ENCODE results near the gene COLEC12.

COLEC12 gene

DNA sequence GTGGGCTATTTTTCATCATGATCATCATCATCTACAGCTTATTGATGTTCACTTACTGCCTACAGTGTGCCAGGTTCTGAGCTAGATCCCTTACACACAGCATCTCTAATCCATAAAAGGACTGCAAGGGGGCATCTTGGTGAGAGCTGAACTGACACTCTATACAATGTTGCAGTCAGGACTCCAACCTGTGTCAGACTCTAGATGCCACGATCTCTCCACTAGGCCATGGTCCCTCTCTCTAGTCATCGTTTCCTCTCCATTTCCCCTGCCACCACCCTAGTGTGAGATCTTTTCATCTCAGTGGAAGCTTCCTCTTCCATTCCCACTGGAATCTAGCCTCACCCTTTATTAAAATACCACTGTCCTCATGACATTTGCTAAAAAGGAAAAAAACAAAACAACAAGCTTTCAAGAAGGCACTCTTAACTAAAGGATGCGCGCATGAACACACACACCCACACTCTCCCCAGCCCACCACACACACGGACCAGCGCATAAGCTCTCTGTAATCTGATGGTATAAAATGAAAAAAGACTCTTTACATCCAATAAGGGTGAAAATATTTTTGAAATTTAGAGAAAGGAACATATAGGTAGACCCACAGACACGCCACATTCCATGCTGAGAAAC, 139.3 kb downstream of the COLEC12 start:
- Mint-ChIP-seq H3K4me3 (peak overlapping the region in 1 of 2 donors; percentile 18), H3K27ac (peak overlapping the region; percentile 20), H3K36me3 (no peaks in the 10 kb centered on the region)

DNA sequence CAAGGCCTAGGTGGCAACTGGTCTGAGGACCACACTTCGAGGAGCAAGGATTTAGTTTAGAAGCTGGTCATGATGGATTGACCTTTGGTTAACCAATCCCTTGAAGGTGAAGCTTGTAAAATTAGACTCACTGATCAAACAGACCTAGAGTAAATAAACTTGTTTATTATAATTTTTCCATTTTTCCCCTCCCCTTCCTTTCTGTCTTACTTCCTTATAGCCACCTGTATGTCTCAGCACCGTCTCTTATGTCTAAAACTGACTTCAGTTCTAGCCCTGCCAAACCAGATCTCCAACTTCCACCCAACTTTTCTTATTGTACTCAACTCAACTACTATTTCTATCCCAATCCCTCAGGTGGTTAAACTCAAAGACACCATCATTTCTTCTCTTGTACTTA, 139.8 kb downstream of the COLEC12 start:
- H3K4me3 Mint-ChIP-seq = no peak overlapping the region
- no peaks in the 10 kb centered on the region for H3K36me3 Mint-ChIP-seq
- DNase-seq (no peak), ATAC-seq (replicated peaks) (peak; percentile 9 to 12)
- no peaks in the 10 kb centered on the region for H3K9me3 Mint-ChIP-seq
- H3K4me1 Mint-ChIP-seq = peaks cover 15 to 20% of the 10 kb centered on the region in 2 donors
- no peaks in the 10 kb centered on the region for H3K27me3 Mint-ChIP-seq
- no peak overlapping the region for H3K27ac Mint-ChIP-seq

More for the DNA sequence above, 139.3 kb downstream of the COLEC12 start:
- H3K27me3 Mint-ChIP-seq = no peaks in the 10 kb centered on the region
- peak; percentile 77 to 85 for ATAC-seq (replicated peaks)
- H3K4me1 Mint-ChIP-seq = peaks cover 15 to 20% of the 10 kb centered on the region in 2 donors
- DNase-seq = no peak
- no peaks in the 10 kb centered on the region for H3K9me3 Mint-ChIP-seq

DNA sequence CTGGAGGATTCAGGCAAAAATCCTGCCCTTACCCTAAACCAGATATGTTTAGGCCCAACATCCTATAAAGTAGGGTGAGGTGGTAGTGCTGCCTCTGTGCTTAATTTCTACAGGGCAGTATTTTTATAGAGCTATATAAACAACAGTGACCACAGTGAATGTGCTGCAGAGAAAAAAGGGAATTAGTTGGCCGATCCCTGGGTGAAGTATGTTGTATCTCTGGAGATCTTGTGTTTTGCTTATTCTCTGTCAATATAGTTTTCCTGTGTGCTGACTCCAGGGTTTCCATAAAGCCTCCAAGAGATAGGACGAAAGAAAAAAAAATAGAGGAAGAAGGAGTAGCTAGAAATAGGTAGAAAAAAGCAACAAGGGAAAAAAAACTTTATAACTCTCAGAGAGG, 143.7 kb downstream of the COLEC12 start:
- Mint-ChIP-seq H3K36me3 (no peaks in the 10 kb centered on the region), H3K4me3 (no peak overlapping the region), H3K9me3 (no peaks in the 10 kb centered on the region), H3K27ac (no peak overlapping the region), H3K27me3 (peaks cover 0 to 10% of the 10 kb centered on the region in 2 donors), H3K4me1 (peaks cover 12 to 14% of the 10 kb centered on the region in 2 donors)
- DNase-seq (no peak), ATAC-seq (replicated peaks) (no peak)

DNA sequence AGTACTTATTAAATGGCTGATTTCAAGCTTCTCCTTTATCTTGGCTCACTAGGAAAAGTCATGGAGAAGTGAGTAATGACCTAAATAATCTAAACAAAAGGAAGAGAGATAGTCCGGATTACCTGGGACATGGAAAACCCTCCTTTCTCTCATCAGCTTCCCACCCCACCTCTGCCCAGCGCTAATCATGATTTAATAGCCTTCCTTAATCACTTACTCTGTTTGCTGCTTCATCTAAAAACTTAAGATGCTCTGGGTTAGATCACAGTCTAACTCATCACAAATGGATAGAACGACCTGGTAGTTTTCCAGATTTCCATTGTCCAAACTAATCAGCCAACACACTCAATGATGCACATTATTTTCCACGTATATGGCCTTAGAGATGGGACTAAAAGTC, 144.8 kb downstream of the COLEC12 start:
- no peak for ATAC-seq (replicated peaks)
- Mint-ChIP-seq H3K27me3 (peaks cover 0 to 15% of the 10 kb centered on the region in 2 donors), H3K27ac (no peak overlapping the region), H3K4me3 (no peak overlapping the region), H3K9me3 (no peaks in the 10 kb centered on the region), H3K4me1 (peaks cover 1 to 4% of the 10 kb centered on the region in 2 donors), H3K36me3 (no peaks in the 10 kb centered on the region)
- DNase-seq = no peak

DNA sequence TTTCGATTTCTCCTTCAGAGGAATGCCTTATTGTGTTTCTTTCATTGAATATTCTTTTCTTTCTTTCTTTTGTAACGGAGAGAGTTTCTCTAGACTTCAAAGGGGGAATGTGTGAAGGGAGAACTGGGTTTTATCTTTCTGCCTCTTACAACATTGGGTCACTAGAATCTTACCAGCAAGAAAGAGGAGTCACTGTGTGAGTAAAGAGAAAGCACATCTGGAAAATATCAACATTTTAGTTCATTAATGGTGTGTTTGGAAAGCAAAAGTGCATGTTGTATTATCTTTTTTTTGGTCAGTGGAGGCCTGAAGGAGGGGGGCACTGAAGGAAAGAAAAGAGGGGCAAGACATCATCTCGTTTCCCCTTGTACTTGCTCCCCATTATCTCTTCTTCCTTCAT, 146.0 kb downstream of the COLEC12 start:
- Mint-ChIP-seq H3K27ac (no peak overlapping the region), H3K4me1 (no peaks in the 10 kb centered on the region), H3K27me3 (peaks cover 0 to 17% of the 10 kb centered on the region in 2 donors), H3K4me3 (no peak overlapping the region), H3K36me3 (no peaks in the 10 kb centered on the region), H3K9me3 (no peaks in the 10 kb centered on the region)
- DNase-seq (no peak), ATAC-seq (replicated peaks) (no peak)

DNA sequence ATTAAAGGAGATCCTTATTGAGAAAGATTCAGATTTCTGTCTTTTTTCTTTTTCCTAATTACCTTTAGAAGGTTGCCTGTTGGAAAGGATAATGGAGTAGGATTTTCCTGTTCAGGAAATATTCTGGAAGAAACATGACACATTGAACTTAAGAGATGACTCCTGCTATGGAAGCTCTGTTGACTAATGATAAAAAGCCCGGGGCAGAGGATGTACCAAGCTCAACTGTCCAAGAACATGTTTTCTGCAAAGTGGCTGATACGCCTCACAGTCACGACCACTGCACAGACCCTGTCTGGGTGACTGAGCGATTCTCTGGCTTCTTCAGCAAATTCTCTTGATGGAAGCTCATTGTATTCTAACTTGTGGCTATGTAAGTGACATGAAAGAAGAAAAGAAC, 146.5 kb downstream of the COLEC12 start:
- Mint-ChIP-seq H3K4me3 (no peak overlapping the region), H3K36me3 (no peaks in the 10 kb centered on the region), H3K4me1 (no peaks in the 10 kb centered on the region), H3K9me3 (no peaks in the 10 kb centered on the region), H3K27ac (no peak overlapping the region), H3K27me3 (peaks cover 0 to 20% of the 10 kb centered on the region in 2 donors)
- ATAC-seq (replicated peaks) (no peak), DNase-seq (no peak)

DNA sequence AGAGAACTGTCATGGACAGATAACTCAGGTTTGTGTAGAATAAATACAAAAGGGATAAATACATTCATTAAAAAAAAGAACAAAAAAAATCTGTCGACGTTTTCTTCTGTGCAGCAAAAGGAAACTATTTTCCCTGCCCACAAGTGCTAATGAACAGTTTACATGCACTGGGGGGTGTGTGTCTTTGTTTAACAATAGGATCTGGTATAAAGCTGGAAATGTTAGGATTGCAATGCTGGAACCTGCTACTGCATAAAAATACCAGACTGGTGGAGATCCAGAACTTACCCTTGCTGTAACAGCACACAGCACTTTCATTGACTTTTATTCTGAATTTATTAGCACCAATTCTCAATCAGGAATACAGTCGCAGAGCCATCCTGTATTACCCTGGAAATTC, 148.1 kb downstream of the COLEC12 start:
- no peaks in the 10 kb centered on the region for H3K4me1 Mint-ChIP-seq
- H3K9me3 Mint-ChIP-seq = no peaks in the 10 kb centered on the region
- no peaks in the 10 kb centered on the region for H3K36me3 Mint-ChIP-seq
- no peak overlapping the region for H3K27ac Mint-ChIP-seq
- peaks cover 0 to 20% of the 10 kb centered on the region in 2 donors for H3K27me3 Mint-ChIP-seq
- ATAC-seq (replicated peaks) (no peak), DNase-seq (no peak)
- no peak overlapping the region for H3K4me3 Mint-ChIP-seq

DNA sequence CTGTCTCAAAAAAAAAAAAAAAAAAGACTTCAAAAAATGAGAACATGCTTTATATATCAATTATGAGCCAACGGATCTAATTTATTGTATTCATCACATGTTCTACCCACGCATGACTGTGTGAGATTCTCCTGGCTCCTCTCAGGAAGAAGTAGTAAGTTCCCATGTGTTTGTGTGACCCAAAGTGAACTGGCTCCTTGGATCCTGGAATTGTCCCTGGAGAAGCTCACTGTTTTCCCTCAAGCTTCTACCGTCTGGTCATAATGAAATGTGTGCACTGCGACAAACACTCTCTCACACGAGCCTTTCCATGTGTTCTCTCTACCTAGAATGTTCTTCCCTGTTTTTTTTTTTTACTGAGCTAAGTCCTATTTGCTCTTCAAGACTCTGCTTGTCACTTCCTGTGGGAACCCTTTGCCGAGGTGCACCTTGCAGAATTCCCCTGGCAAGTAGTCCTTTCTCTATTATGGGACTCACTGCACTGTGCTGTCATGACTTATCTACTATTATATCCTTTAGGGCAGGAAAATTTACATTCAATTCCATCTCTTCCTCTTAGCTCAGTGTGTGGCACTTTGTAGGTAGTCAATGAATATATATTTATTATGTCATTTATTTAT, 149.4 kb downstream of the COLEC12 start:
- H3K4me1 Mint-ChIP-seq = no peaks in the 10 kb centered on the region
- no peak for DNase-seq
- peaks cover 0 to 20% of the 10 kb centered on the region in 2 donors for H3K27me3 Mint-ChIP-seq
- H3K27ac Mint-ChIP-seq = no peak overlapping the region
- H3K4me3 Mint-ChIP-seq = no peak overlapping the region
- peaks cover 0 to 2% of the 10 kb centered on the region in 2 donors for H3K9me3 Mint-ChIP-seq
- no peak for ATAC-seq (replicated peaks)
- no peaks in the 10 kb centered on the region for H3K36me3 Mint-ChIP-seq

DNA sequence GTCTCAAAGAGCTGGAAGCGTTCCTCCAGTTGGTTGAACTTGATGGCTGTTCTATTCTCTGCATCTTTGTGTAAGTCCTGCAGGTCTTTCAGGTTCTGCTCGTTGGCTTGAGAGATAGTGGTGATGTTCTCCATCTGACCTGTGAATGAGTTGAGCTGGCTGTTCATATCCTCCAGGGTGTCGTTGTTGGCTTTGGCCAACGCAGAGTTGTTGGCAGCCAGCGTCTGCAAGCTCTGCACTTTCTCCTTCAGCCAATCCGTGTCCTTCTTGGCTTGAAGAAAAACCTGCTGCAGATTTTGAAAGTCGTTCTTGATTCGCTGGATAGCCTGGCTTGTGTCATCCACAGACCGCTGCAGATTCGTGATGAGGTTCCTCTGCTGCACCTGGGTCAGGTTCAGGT, 153.9 kb downstream of the COLEC12 start:
- Mint-ChIP-seq H3K4me3 (no peak overlapping the region), H3K27ac (no peak overlapping the region), H3K9me3 (peaks cover 0 to 2% of the 10 kb centered on the region in 2 donors), H3K36me3 (no peaks in the 10 kb centered on the region), H3K4me1 (no peaks in the 10 kb centered on the region), H3K27me3 (peaks cover 0 to 17% of the 10 kb centered on the region in 2 donors)
- DNase-seq = no peak
- no peak for ATAC-seq (replicated peaks)

DNA sequence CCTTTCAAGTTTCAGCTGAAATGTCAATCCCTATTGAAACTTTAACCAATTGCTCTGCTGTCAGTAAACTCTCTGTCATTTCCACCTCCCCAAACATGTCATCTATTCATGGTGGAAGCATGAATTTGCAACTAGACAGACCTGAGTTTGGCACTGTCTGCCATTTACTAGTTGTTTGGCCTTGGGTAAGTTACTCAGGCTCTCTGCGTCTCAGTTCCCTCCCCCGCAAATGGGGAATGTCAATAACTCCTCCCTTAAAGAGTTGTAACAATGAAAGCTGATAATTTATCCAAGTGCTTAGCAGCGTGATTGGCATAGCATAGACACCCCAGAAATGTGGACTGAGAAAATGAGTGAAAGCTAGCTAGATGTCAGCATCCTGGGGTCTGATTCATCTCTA, 159.4 kb downstream of the COLEC12 start:
- no peak for DNase-seq
- Mint-ChIP-seq H3K9me3 (no peaks in the 10 kb centered on the region), H3K4me1 (no peaks in the 10 kb centered on the region), H3K36me3 (no peaks in the 10 kb centered on the region), H3K27me3 (peaks cover 0 to 7% of the 10 kb centered on the region in 2 donors), H3K27ac (no peak overlapping the region), H3K4me3 (no peak overlapping the region)
- ATAC-seq (replicated peaks) = no peak

DNA sequence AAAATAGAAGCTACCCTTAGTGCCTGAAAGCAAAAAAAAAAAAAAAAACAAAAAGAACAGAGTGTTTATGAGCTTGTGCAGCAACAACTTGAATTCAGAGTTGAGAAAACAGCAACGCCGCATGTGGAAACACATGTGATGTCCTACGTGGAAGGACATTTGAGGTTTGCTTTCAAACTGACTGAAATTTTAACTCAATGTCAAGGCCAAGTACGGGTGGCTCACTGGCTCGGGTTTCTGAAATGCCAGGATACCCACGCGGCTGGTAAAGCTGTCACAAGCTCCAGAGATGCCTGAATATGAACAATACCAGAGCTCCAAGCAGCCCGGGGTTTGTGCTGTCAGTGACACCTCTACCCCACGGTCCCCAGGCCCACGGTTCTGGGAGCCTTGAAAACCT, 160.5 kb downstream of the COLEC12 start:
- ATAC-seq (replicated peaks) (no peak), DNase-seq (no peak)
- H3K4me3 Mint-ChIP-seq = no peak overlapping the region
- H3K27ac Mint-ChIP-seq = no peak overlapping the region
- no peaks in the 10 kb centered on the region for H3K36me3 Mint-ChIP-seq
- H3K9me3 Mint-ChIP-seq = no peaks in the 10 kb centered on the region
- no peaks in the 10 kb centered on the region for H3K4me1 Mint-ChIP-seq
- H3K27me3 Mint-ChIP-seq = peaks cover 0 to 7% of the 10 kb centered on the region in 2 donors

DNA sequence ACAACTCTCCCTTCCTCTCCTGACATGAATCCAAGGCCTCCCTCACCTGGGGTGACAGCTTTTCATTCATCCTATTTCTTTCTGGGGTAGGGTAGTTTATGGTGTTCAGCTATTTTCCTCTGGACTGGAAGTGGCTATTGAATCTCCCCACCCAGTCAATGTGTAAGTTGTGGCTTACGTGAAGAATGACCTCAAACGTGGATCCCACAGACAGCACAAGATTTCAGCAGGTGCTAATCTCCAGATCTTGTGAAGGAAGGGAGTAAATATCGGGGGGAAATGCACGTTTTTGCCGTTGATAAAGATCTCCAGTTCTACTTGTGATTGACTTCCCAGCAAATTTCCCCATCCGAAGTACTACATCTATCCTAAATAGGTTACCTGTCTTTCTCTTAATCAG, 161.3 kb downstream of the COLEC12 start:
- Mint-ChIP-seq H3K27ac (no peak overlapping the region), H3K36me3 (no peaks in the 10 kb centered on the region), H3K9me3 (no peaks in the 10 kb centered on the region), H3K4me3 (no peak overlapping the region), H3K4me1 (no peaks in the 10 kb centered on the region), H3K27me3 (peaks cover 0 to 1% of the 10 kb centered on the region in 2 donors)
- ATAC-seq (replicated peaks) (no peak), DNase-seq (no peak)

DNA sequence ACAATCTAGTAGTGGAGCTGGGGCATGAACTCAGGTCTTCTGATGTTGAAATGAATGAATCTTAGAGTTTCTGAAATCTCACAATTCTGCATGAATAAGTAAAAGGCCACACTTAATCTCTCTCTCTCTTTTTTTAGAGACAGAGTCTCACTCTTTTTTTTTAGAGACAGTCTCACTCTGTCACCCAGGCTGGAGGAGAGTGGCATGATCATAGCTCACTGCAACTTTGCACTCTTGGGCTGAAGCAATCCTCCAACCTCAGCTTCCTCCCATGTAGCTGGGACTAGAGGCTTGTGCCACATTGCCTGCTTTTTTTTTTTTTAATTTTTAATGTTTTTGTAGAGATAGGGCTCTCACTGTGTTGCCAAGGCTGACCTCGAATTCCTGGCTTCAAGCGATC, 163.8 kb downstream of the COLEC12 start:
- ATAC-seq (replicated peaks) (no peak), DNase-seq (no peak)
- Mint-ChIP-seq H3K4me3 (no peak overlapping the region), H3K36me3 (no peaks in the 10 kb centered on the region), H3K4me1 (peaks cover 0 to 4% of the 10 kb centered on the region in 2 donors), H3K9me3 (no peaks in the 10 kb centered on the region), H3K27ac (no peak overlapping the region), H3K27me3 (peaks cover 7 to 8% of the 10 kb centered on the region in 2 donors)

DNA sequence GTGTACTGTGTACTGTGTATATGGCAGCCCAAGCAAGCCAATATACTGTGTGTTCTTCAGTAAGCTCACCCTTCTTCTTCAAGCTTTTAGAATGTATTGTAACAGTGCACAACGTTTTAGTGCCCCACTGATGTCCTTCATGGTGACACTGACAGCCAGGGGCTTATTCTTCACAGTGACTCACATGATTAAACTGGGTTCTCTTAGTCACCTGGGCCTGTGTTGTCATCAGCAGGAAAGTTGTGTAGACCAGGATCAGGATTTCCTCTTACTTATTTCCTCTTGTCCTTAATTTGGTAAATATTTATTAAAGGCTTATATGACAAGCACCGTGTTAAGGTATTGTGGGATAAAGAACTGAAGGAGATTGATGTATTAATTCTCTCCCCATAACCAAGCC, 164.8 kb downstream of the COLEC12 start:
- H3K27ac Mint-ChIP-seq = no peak overlapping the region
- H3K27me3 Mint-ChIP-seq = peaks cover 7 to 16% of the 10 kb centered on the region in 2 donors
- DNase-seq (no peak), ATAC-seq (replicated peaks) (no peak)
- peaks cover 0 to 4% of the 10 kb centered on the region in 2 donors for H3K4me1 Mint-ChIP-seq
- H3K4me3 Mint-ChIP-seq = no peak overlapping the region
- no peaks in the 10 kb centered on the region for H3K36me3 Mint-ChIP-seq
- H3K9me3 Mint-ChIP-seq = no peaks in the 10 kb centered on the region

DNA sequence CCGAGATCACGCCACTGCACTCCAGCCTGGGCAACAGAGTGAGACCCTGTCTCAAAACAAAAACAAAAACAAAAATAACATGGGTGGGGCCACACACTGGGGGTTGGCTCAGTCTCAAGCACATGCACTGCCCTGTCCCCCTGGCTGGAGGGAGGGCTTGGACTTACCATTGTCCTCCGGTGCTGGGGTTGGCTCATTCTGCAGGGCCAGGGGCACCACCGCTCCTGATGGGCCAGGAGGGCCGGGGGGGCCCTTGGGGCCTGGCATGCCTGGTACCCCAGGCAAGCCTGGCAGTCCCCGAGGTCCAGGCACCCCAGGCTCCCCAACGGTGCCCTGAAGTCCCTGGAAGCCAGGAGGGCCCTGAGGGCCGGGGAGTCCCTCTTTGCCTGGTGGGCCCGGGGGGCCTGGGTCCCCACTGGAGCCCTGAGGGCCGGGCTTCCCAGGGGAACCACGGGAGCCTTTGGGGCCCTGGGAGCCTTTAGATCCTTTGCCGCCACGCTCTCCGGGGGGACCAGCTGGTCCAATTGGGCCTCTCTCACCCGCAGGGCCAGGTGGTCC, 165.8 kb downstream of the COLEC12 start:
- H3K4me3 Mint-ChIP-seq = no peak overlapping the region
- H3K36me3 Mint-ChIP-seq = no peaks in the 10 kb centered on the region
- H3K27me3 Mint-ChIP-seq = peaks cover 7 to 16% of the 10 kb centered on the region in 2 donors
- ATAC-seq (replicated peaks) = no peak
- no peaks in the 10 kb centered on the region for H3K9me3 Mint-ChIP-seq
- H3K27ac Mint-ChIP-seq = no peak overlapping the region
- no peak for DNase-seq
- peaks cover 0 to 4% of the 10 kb centered on the region in 2 donors for H3K4me1 Mint-ChIP-seq
